ENCODE measurements around the gene KCNN2. TPM values are rescaled to one million over a fixed set of nuclear protein-coding genes. Genes with fewer than 3 reads are reported as not detected.

KCNN2 gene
- total RNA-seq, 1 donor from 2014 or later: 2.1 TPM

- no peak for ATAC-seq
- no peaks in the 10 kb centered on the region for H3K27me3 ChIP-seq
- intact Hi-C loops (cut with DNase I): no loop called here
Measured at GRCh38 chr5:114402206-114402605, 40.3 kb downstream of the KCNN2 start.

GRCh38 chr5:114407783-114408182 lies 45.9 kb downstream of the KCNN2 start:
- no peaks in the 10 kb centered on the region for H3K9me3 ChIP-seq
- no peak for TF ChIP-seq CTCF (IDR thresholded peaks at IDR 0.05)
- H3K4me1 ChIP-seq: no peaks in the 10 kb centered on the region
- H3K36me3 ChIP-seq: no peaks in the 10 kb centered on the region
- H3K27ac ChIP-seq: no peak overlapping the region
- DNase-seq (no peak), ATAC-seq (no peak)
- intact Hi-C loops (cut with DNase I): no loop called here
- H3K4me3 ChIP-seq: no peak overlapping the region
- H3K27me3 ChIP-seq: no peaks in the 10 kb centered on the region

More at GRCh38 chr5:114402206-114402605, 40.3 kb downstream of the KCNN2 start:
- Histone ChIP-seq H3K9me3 (no peaks in the 10 kb centered on the region), H3K27ac (no peak overlapping the region), H3K36me3 (no peaks in the 10 kb centered on the region), H3K4me3 (no peak overlapping the region), H3K4me1 (no peaks in the 10 kb centered on the region)
- no peak for TF ChIP-seq CTCF (IDR thresholded peaks at IDR 0.05)
- DNase-seq: no peak

GRCh38 chr5:114408847-114409246 lies 47.0 kb downstream of the KCNN2 start:
- Histone ChIP-seq H3K36me3 (no peaks in the 10 kb centered on the region), H3K4me1 (no peaks in the 10 kb centered on the region), H3K4me3 (no peak overlapping the region), H3K27ac (no peak overlapping the region), H3K9me3 (no peaks in the 10 kb centered on the region), H3K27me3 (no peaks in the 10 kb centered on the region)
- TF ChIP-seq CTCF (IDR thresholded peaks at IDR 0.05): no peak
- ATAC-seq: no peak
- DNase-seq: no peak
- intact Hi-C loops (cut with DNase I): no loop called here

GRCh38 chr5:114411380-114411931 lies 49.6 kb downstream of the KCNN2 start:
- H3K4me3 ChIP-seq: no peak overlapping the region
- H3K36me3 ChIP-seq: no peaks in the 10 kb centered on the region
- DNase-seq (no peak), ATAC-seq (no peak)
- H3K9me3 ChIP-seq: no peaks in the 10 kb centered on the region
- H3K27me3 ChIP-seq: no peaks in the 10 kb centered on the region
- TF ChIP-seq CTCF (IDR thresholded peaks at IDR 0.05): no peak
- H3K27ac ChIP-seq: no peak overlapping the region
- intact Hi-C loops (cut with DNase I): no loop called here
- H3K4me1 ChIP-seq: no peaks in the 10 kb centered on the region

GRCh38 chr5:114412510-114413171 lies 50.8 kb downstream of the KCNN2 start:
- intact Hi-C loops (cut with DNase I): no loop called here
- H3K27ac ChIP-seq: no peak overlapping the region
- ATAC-seq: no peak
- H3K36me3 ChIP-seq: no peaks in the 10 kb centered on the region
- no peaks in the 10 kb centered on the region for H3K27me3 ChIP-seq
- no peaks in the 10 kb centered on the region for H3K9me3 ChIP-seq
- TF ChIP-seq CTCF (IDR thresholded peaks at IDR 0.05): no peak
- no peak overlapping the region for H3K4me3 ChIP-seq
- DNase-seq: no peak
- no peaks in the 10 kb centered on the region for H3K4me1 ChIP-seq
